AG10803 (cell line): Measurements from ENCODE around the gene FAM78A.

Experiments
- DNase-seq: peaks from one replicate; pipeline ENCODE4 v3.0.0; 2010; ENCODE audit warnings: low read depth
- H3K4me3 ChIP-seq: 2 replicates; pipeline ENCODE4 v1.5.1; 2011; ENCODE audit warnings: mild to moderate bottlenecking, low read length, control low read depth
- CTCF ChIP-seq: conservative IDR thresholded peaks from 2 replicates; pipeline ENCODE4 v1.5.1; 2011; ENCODE audit warnings: mild to moderate bottlenecking, low read length, control low read depth, inconsistent platforms

The FAM78A gene

GRCh38 chr9:131233995-131234394 lies 42.3 kb downstream of the FAM78A start:
- no peak overlapping the region for H3K4me3 ChIP-seq
- no peak for TF ChIP-seq CTCF
- DNase-seq, result no peak

GRCh38 chr9:131233556-131233955 lies 42.8 kb downstream of the FAM78A start:
- TF ChIP-seq CTCF, result no peak
- DNase-seq, result no peak
- no peak overlapping the region for H3K4me3 ChIP-seq

- TF ChIP-seq CTCF, result no peak
- no peak overlapping the region for H3K4me3 ChIP-seq
- DNase-seq, result no peak
These were observed 47.3 kb downstream of the FAM78A start for GRCh38 chr9:131228988-131229387.

- no peak for TF ChIP-seq CTCF
- H3K4me3 ChIP-seq, result no peak overlapping the region
- DNase-seq, result no peak
These were observed 48.3 kb downstream of the FAM78A start for GRCh38 chr9:131227959-131228460.

GRCh38 chr9:131227112-131227958 lies 49.0 kb downstream of the FAM78A start:
- no peak for TF ChIP-seq CTCF
- DNase-seq, result no peak
- no peak overlapping the region for H3K4me3 ChIP-seq

- no peak for DNase-seq
- H3K4me3 ChIP-seq, result no peak overlapping the region
- TF ChIP-seq CTCF, result no peak
These were observed 50.1 kb downstream of the FAM78A start for GRCh38 chr9:131226226-131226625.

- no peak for TF ChIP-seq CTCF
- DNase-seq, result no peak
- no peak overlapping the region for H3K4me3 ChIP-seq
These were observed 53.9 kb downstream of the FAM78A start for GRCh38 chr9:131222460-131222859.
